Motor neuron (in vitro differentiated cells): ENCODE results near the gene GLRA1. TPM values are rescaled to one million over a fixed set of nuclear protein-coding genes. Genes with fewer than 3 reads are reported as not detected.

Source experiments
- ATAC-seq, 8 experiments: fragments of 200-7000 bp; cut with Tn5 transposase; replicated peaks in 6 of 8; 2 replicates each; pipeline ENCODE4 v1.8.0; 2021; ENCODE audit warnings: mild to moderate bottlenecking in 8 of 8, moderate library complexity in 8 of 8
- H3K27ac ChIP-seq, 2 donors: fragments of 250-450 bp; sonication (Bioruptor Pico); 2 replicates each; pipeline ENCODE4 v1.9.0; 2021; ENCODE audit warnings: antibody characterized with exemption in 2 of 2, mild to moderate bottlenecking in 2 of 2, moderate library complexity in 1 of 2
- H3K4me1 ChIP-seq, 2 donors: fragments of 250-450 bp; sonication (Bioruptor Pico); replicated peaks in 1 of 2; 2 replicates each; pipeline ENCODE4 v1.6.1; 2021; ENCODE audit warnings: antibody characterized with exemption in 2 of 2, mild to moderate bottlenecking in 2 of 2, moderate library complexity in 1 of 2
- H3K4me3 ChIP-seq, 5 donors: fragments of 250-450 bp; sonication (Bioruptor Pico); 2 replicates each; pipeline ENCODE4 v1.9.0; 2021; ENCODE audit warnings: antibody characterized with exemption in 5 of 5, mild to moderate bottlenecking in 5 of 5, moderate library complexity in 4 of 5
- WGBS, 10 experiments: fragments of 450-650 bp; shearing (Covaris generic); methylation state at CpG; one replicate each; pipeline ENCODE4 v1.0.0; 2022; 5-methylcytosine and 5-hydroxymethylcytosine counted together
- in situ Hi-C, 9 experiments: fragments of 400-800 bp; cut with MboI; loops; one replicate each; pipeline ENCODE4 v1.15.0; 2021; ENCODE audit warnings: low sequenced_read_pairs in 9 of 9, low pct_unique_long_range_greater_than_20kb in 2 of 9; ENCODE audit not compliant: unreplicated experiment in 9 of 9
- total RNA-seq, 8 experiments: library from RNA; unstranded; fragments of 300-600 nt; gene quantifications; 2 replicates each; pipeline versions ENCODE4 v1.2.3 to v1.2.4, GENCODE V29; 2022

The GLRA1 gene
- total RNA-seq, 8 experiments from 2014 or later, result 0.40 to 9.8 (median 4.9) TPM; not detected in 1

GRCh38 chr5:151829370-151829769, 95.3 kb downstream of the GLRA1 start:
- no peak overlapping the region for H3K27ac ChIP-seq
- ATAC-seq, result no peak
- no peak overlapping the region for H3K4me3 ChIP-seq
- H3K4me1 ChIP-seq, result peaks cover 8% of the 10 kb centered on the region in 2 donors
- in situ Hi-C loops, result loop anchor here in 7 of 9 experiments (10.0 to 25.0 kb wide), 3 partner anchors 308 to 683 kb away; no protein-coding TSS in a partner anchor
- WGBS, 10 experiments, result 17 to 100% (median 83%) methylated on average over 1 of the region's 1 CpG; no CpG with 5 or more reads in 3 of the 10 experiments

DNA sequence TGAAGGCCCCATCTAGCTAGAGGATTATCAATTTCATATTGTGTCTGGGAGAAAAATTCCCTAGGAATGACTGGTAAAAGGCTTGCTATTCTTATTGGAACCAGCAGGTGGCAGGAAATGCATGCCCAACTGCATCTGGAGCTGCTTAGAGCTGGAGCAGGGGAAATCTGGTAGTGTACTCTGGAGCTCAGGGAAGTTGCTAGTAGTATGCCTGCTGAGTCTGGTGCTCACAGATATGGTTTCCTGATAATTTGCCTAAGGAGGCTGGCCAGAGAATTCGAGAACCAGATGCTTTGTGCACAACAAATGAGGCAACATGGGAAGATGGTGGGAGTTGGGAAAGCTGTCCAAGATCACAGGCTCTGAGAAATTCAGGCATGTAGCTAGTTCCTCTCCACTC, 99.2 kb downstream of the GLRA1 start:
- Histone ChIP-seq H3K4me3 (no peak overlapping the region), H3K27ac (no peak overlapping the region), H3K4me1 (peaks cover 14 to 17% of the 10 kb centered on the region in 2 donors)
- peak; percentile 82 to 96 (median 92) for ATAC-seq
- in situ Hi-C loops, result loop anchor here in 7 of 9 experiments (10.0 to 25.0 kb wide), 3 partner anchors 312 to 687 kb away; no protein-coding TSS in a partner anchor
- 0% methylated on average over 1 of the region's 1 CpG; no CpG with 5 or more reads in 7 of the 10 experiments for WGBS, 10 experiments

- in situ Hi-C loops, result loop anchor here in 2 of 9 experiments (10.0 kb wide), 1 partner anchor 323 kb away; no protein-coding TSS in a partner anchor
- no peak overlapping the region for H3K4me3 ChIP-seq
- H3K4me1 ChIP-seq, result peaks cover 17 to 18% of the 10 kb centered on the region in 2 donors
- 71 to 100% (median 83%) methylated on average over 2 of the region's 4 CpGs; no CpG with 5 or more reads in 5 of the 10 experiments for WGBS, 10 experiments
- no peak for ATAC-seq
- no peak overlapping the region for H3K27ac ChIP-seq
Measured at GRCh38 chr5:151822141-151822540, 102.5 kb downstream of the GLRA1 start.

DNA sequence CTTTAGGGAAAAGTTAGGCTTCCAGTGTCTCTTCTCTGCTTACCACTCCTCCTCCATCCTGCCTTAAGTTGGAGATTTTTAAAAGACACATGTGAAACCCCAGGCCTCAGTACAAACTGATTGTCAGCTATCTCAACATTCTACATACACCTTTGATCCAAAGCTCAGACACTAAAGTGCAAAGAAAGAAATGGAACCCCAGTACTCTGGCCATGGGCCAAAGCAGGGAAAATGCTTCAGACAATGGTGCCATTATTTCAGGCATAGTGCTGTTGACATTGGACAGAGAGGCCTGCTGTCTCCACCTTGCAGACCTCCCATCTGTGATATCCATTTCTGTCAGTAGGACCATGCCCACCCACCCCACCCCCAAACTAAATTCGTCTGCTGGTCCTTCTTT, 103.7 kb downstream of the GLRA1 start:
- Histone ChIP-seq H3K4me3 (no peak overlapping the region), H3K4me1 (peaks cover 14 to 15% of the 10 kb centered on the region in 2 donors), H3K27ac (no peak overlapping the region)
- peak in 1 of 8 experiments; percentile 25 for ATAC-seq
- WGBS, 10 experiments, result 83 to 100% (median 100%) methylated on average over 1 of the region's 1 CpG; no CpG with 5 or more reads in 7 of the 10 experiments
- in situ Hi-C loops, result loop anchor here in 2 of 9 experiments (10.0 kb wide), 1 partner anchor 324 kb away; no protein-coding TSS in a partner anchor

DNA sequence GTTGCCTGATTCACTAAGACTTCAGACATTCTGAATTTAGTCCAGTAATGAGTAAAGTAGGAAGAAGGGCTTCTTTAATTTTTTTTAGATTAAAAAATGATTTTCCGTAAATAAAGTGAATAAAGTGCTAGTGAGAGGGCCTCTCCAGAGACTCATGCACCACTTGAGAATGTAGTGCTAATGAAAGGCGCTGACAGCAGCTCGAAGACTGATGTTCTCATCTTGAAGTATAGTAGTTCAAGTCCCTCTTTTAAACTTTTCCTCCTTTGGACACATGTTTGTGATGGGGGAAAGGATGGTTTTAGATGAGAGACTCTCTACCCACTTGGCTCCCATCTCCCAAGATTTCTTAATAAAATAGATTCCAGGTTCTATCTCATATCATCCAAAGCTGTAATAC, 104.4 kb downstream of the GLRA1 start:
- H3K27ac ChIP-seq, result no peak overlapping the region
- ATAC-seq, result no peak
- H3K4me3 ChIP-seq, result no peak overlapping the region
- H3K4me1 ChIP-seq, result peaks cover 9 to 10% of the 10 kb centered on the region in 2 donors
- in situ Hi-C loops, result loop anchor here in 2 of 9 experiments (10.0 kb wide), 1 partner anchor 325 kb away; no protein-coding TSS in a partner anchor
- WGBS, 10 experiments, result 60 to 100% (median 93%) methylated on average over 1 to 3 of the region's 3 CpGs; no CpG with 5 or more reads in 1 of the 10 experiments

- in situ Hi-C loops, result loop anchor here in 2 of 9 experiments (10.0 kb wide), 1 partner anchor 325 kb away; no protein-coding TSS in a partner anchor
Measured at GRCh38 chr5:151819830-151820229, 104.8 kb downstream of the GLRA1 start.

GRCh38 chr5:151815051-151815450, 109.6 kb downstream of the GLRA1 start:
- no peaks in the 10 kb centered on the region for H3K4me1 ChIP-seq
- 100% methylated on average over 1 of the region's 1 CpG; no CpG with 5 or more reads in 5 of the 10 experiments for WGBS, 10 experiments
- in situ Hi-C loops, result no loop called here
- no peak overlapping the region for H3K4me3 ChIP-seq
- H3K27ac ChIP-seq, result no peak overlapping the region
- ATAC-seq, result no peak

More at GRCh38 chr5:151819830-151820229, 104.8 kb downstream of the GLRA1 start:
- H3K4me3 ChIP-seq, result no peak overlapping the region
- no peak for ATAC-seq
- H3K4me1 ChIP-seq, result peaks cover 9 to 10% of the 10 kb centered on the region in 2 donors
- no peak overlapping the region for H3K27ac ChIP-seq

GRCh38 chr5:151812757-151813309, 111.8 kb downstream of the GLRA1 start:
- no peaks in the 10 kb centered on the region for H3K4me1 ChIP-seq
- in situ Hi-C loops, result no loop called here
- H3K4me3 ChIP-seq, result no peak overlapping the region
- WGBS, 10 experiments, result 80 to 100% (median 95%) methylated on average over 1 to 2 of the region's 2 CpGs; no CpG with 5 or more reads in 4 of the 10 experiments
- ATAC-seq, result peak in 3 of 8 experiments; percentile 18 to 62 (median 38)
- no peak overlapping the region for H3K27ac ChIP-seq

GRCh38 chr5:151811593-151812321, 112.9 kb downstream of the GLRA1 start:
- peak in 3 of 8 experiments; percentile 20 to 63 (median 23) for ATAC-seq

GRCh38 chr5:151810897-151811296, 113.8 kb downstream of the GLRA1 start:
- Histone ChIP-seq H3K27ac (no peak overlapping the region), H3K4me1 (no peaks in the 10 kb centered on the region), H3K4me3 (no peak overlapping the region)
- no peak for ATAC-seq
- 83 to 100% (median 88%) methylated on average over 1 of the region's 1 CpG; no CpG with 5 or more reads in 2 of the 10 experiments for WGBS, 10 experiments
- in situ Hi-C loops, result no loop called here

More at GRCh38 chr5:151811593-151812321, 112.9 kb downstream of the GLRA1 start:
- no peak overlapping the region for H3K4me3 ChIP-seq
- no peaks in the 10 kb centered on the region for H3K4me1 ChIP-seq
- H3K27ac ChIP-seq, result no peak overlapping the region
- WGBS, 10 experiments, result 75 to 100% (median 98%) methylated on average over 1 to 5 of the region's 5 CpGs
- in situ Hi-C loops, result no loop called here

- Histone ChIP-seq H3K4me1 (no peaks in the 10 kb centered on the region), H3K4me3 (no peak overlapping the region), H3K27ac (no peak overlapping the region)
- ATAC-seq, result no peak
- in situ Hi-C loops, result no loop called here
- 38 to 100% (median 100%) methylated on average over 1 of the region's 1 CpG; no CpG with 5 or more reads in 3 of the 10 experiments for WGBS, 10 experiments
Measured at GRCh38 chr5:151810449-151810848, 114.2 kb downstream of the GLRA1 start.

DNA sequence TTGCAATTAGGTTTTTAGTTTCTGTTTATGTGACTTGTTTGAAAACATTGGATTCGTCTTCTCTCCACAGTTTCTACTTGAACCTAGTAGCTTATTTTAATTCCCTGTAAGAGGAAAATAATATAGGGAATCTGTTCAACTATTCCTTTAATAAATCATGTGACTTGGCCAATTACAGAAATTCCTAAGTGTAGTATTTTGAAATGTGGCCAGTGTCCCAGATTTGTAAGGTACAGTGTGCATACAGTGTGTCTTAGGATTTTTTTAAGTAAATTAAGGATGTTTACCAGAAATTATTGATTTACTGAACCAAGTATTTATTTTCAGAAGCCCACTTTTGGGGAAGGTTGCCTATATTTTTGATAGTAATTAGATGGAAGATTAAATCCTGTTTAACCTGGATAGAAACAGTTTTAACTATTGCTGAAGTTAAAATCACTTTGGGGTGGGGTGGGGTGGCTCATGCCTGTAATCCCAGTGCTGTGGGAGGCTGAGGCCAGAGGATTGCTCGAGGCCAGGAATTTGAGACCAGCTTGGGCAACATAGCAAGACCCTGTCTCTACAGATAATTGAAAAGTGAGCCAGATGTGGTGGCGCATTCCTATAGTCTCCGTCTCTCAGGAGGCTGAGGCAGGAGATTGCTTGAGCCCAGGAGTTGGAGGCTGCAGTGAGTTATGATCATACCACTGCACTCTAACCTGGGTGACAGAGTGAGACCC, 116.0 kb downstream of the GLRA1 start:
- no peak overlapping the region for H3K27ac ChIP-seq
- no peak overlapping the region for H3K4me3 ChIP-seq
- no peaks in the 10 kb centered on the region for H3K4me1 ChIP-seq
- 82 to 100% (median 100%) methylated on average over 1 to 4 of the region's 4 CpGs; no CpG with 5 or more reads in 1 of the 10 experiments for WGBS, 10 experiments
- ATAC-seq, result no peak
- in situ Hi-C loops, result no loop called here
